CD4-positive, alpha-beta T cell (primary cell): ENCODE results near the gene ZNF644. TPM values are rescaled to one million over a fixed set of nuclear protein-coding genes. Genes with fewer than 3 reads are reported as not detected.

Source experiments
- ATAC-seq: fragments of 200-7000 bp; cut with Tn5 transposase; one replicate; pipeline ENCODE4 v1.10.0; 2022; ENCODE audit warnings: mild to moderate bottlenecking; ENCODE audit not compliant: poor library complexity
- CTCF ChIA-PET: fragments of 350-600 bp; sonication (Branson Sonifier 250); formaldehyde crosslinking; loops from one replicate; lab custom pipeline; 2021; ENCODE audit warnings: antibody characterized with exemption, inconsistent platforms; lab: Charles Lee
- POLR2A ChIA-PET: fragments of 350-600 bp; sonication (Branson Sonifier 250); formaldehyde crosslinking; loops from one replicate; lab custom pipeline; 2021; ENCODE audit warnings: antibody characterized with exemption, inconsistent platforms; lab: Charles Lee
- DNase-seq, 14 experiments: peaks; one replicate each; pipeline ENCODE4 v3.0.0-alpha.2; 2013 to 2020; ENCODE audit warnings: mixed read lengths in 2 of 14
- H3K27ac ChIP-seq, 2 donors: one replicate each; pipeline versions ENCODE4 v1.5.1 to v1.7.0; 2013; ENCODE audit warnings: low read length in 2 of 2, low read depth in 1 of 2, mild to moderate bottlenecking in 1 of 2
- H3K27me3 ChIP-seq, 2 experiments: 1 replicate in 1 of 2; 2 replicates in 1 of 2; pipeline versions ENCODE4 v1.6.1 to v1.7.0; 2013; ENCODE audit warnings: low read length in 2 of 2, control low read depth in 1 of 2, mild to moderate bottlenecking in 1 of 2, moderate library complexity in 1 of 2; ENCODE audit not compliant: insufficient read depth in 2 of 2, control insufficient read depth in 1 of 2
- H3K36me3 ChIP-seq: one replicate; pipeline ENCODE4 v1.6.1; 2013; ENCODE audit warnings: low read length, control low read depth; ENCODE audit not compliant: insufficient read depth
- H3K4me1 ChIP-seq: one replicate; pipeline ENCODE4 v1.6.1; 2013; ENCODE audit warnings: low read length, control low read depth; ENCODE audit not compliant: insufficient read depth
- H3K4me3 ChIP-seq: one replicate; pipeline ENCODE4 v1.5.1; 2013; ENCODE audit warnings: mild to moderate bottlenecking, low read length, moderate library complexity
- H3K9me3 ChIP-seq, 2 experiments: 1 replicate in 1 of 2; 2 replicates in 1 of 2; pipeline versions ENCODE4 v1.6.1 to v1.7.0; 2013; ENCODE audit warnings: low read length in 2 of 2, mild to moderate bottlenecking in 2 of 2, control low read depth in 1 of 2, moderate library complexity in 1 of 2; ENCODE audit not compliant: control insufficient read depth in 1 of 2, insufficient read depth in 1 of 2
- H3K27ac Mint-ChIP-seq: one replicate; pipeline ENCODE4 v1.8.0; 2020; ENCODE audit warnings: mixed read lengths
- H3K27me3 Mint-ChIP-seq: one replicate; pipeline ENCODE4 v1.8.0; 2021; ENCODE audit warnings: mixed read lengths
- H3K36me3 Mint-ChIP-seq: one replicate; pipeline ENCODE4 v1.8.0; 2021; ENCODE audit warnings: low read depth, mixed read lengths
- H3K4me1 Mint-ChIP-seq: one replicate; pipeline ENCODE4 v1.8.0; 2021; ENCODE audit warnings: low read depth, mixed read lengths
- H3K4me3 Mint-ChIP-seq: one replicate; pipeline ENCODE4 v1.8.0; 2020; ENCODE audit warnings: mild to moderate bottlenecking, mixed read lengths
- H3K9me3 Mint-ChIP-seq: one replicate; pipeline ENCODE4 v1.8.0; 2020; ENCODE audit warnings: mixed read lengths
- CTCF ChIP-seq: fragments of 200-600 bp; IDR thresholded peaks from one replicate; pipeline ENCODE4 v1.8.0; 2022; ENCODE audit warnings: antibody characterized with exemption, mild to moderate bottlenecking
- intact Hi-C, 2 experiments: fragments of 100-400 bp; cut with DNase I in 1 of 2; cut with micrococcal nuclease in 1 of 2; formaldehyde crosslinking; loops; one replicate each; pipeline versions ENCODE4 v1.15.1 to v1.9.0; 2023 to 2025; cut with DNase I, micrococcal nuclease
- total RNA-seq, 174 experiments: library from RNA in 2 of 174; stranded (reverse) in 2 of 174; gene quantifications; one replicate each; pipeline ENCODE4 v1.2.3 and lab custom pipeline; 2021 to 2026

ZNF644 gene
- total RNA-seq, 2 experiments from 2014 or later = 93.3 to 101 TPM

- intact Hi-C loops = loop anchor here in 1 of 2 experiments (10.0 kb wide), 1 partner anchor 50 kb away; no protein-coding TSS in a partner anchor
- ChIA-PET POLR2A (no interaction called here), CTCF (interaction anchor here (1.2 kb wide), 1 partner anchor 38 kb away, joined by 3 read pairs; no protein-coding TSS in a partner anchor)
- Histone ChIP-seq H3K27me3 (no peaks in the 10 kb centered on the region), H3K9me3 (no peaks in the 10 kb centered on the region), H3K36me3 (peaks cover 8% of the 10 kb centered on the region), H3K27ac (no peak overlapping the region), H3K4me3 (no peak overlapping the region), H3K4me1 (peaks cover 31% of the 10 kb centered on the region)
- no peak overlapping the region for H3K4me3 Mint-ChIP-seq
- no peak for DNase-seq
- peaks cover 50% of the 10 kb centered on the region for H3K36me3 Mint-ChIP-seq
- no peak for ATAC-seq
- no peak overlapping the region for H3K27ac Mint-ChIP-seq
- no peaks in the 10 kb centered on the region for H3K9me3 Mint-ChIP-seq
- no peaks in the 10 kb centered on the region for H3K27me3 Mint-ChIP-seq
- no peak for TF ChIP-seq CTCF
- H3K4me1 Mint-ChIP-seq = peaks cover 89% of the 10 kb centered on the region
Measured at GRCh38 chr1:91014475-91014874, 7.4 kb downstream of the ZNF644 start.

GRCh38 chr1:91013302-91013701, 8.5 kb downstream of the ZNF644 start:
- ATAC-seq (no peak), DNase-seq (no peak)
- no peak overlapping the region for H3K4me3 ChIP-seq
- Mint-ChIP-seq H3K27me3 (no peaks in the 10 kb centered on the region), H3K9me3 (no peaks in the 10 kb centered on the region), H3K4me3 (no peak overlapping the region), H3K27ac (no peak overlapping the region), H3K36me3 (peaks cover 40% of the 10 kb centered on the region), H3K4me1 (peaks cover 86% of the 10 kb centered on the region)
- no peaks in the 10 kb centered on the region for H3K27me3 ChIP-seq
- no peak for TF ChIP-seq CTCF
- H3K4me1 ChIP-seq = peaks cover 29% of the 10 kb centered on the region
- H3K27ac ChIP-seq = no peak overlapping the region
- H3K36me3 ChIP-seq = peaks cover 8% of the 10 kb centered on the region
- POLR2A ChIA-PET = interaction anchor here (1.0 kb wide), 1 partner anchor 9 kb away, joined by 3 read pairs; the partner anchor contains the start of gene ZNF644
- no peaks in the 10 kb centered on the region for H3K9me3 ChIP-seq
- CTCF ChIA-PET = no interaction called here
- intact Hi-C loops = loop anchor here in 1 of 2 experiments (10.0 kb wide), 1 partner anchor 49 kb away; no protein-coding TSS in a partner anchor

- Histone ChIP-seq H3K4me1 (peaks cover 23% of the 10 kb centered on the region), H3K36me3 (peaks cover 8% of the 10 kb centered on the region), H3K27me3 (no peaks in the 10 kb centered on the region), H3K27ac (no peak overlapping the region), H3K4me3 (no peak overlapping the region), H3K9me3 (no peaks in the 10 kb centered on the region)
- intact Hi-C loops = loop anchor here in 1 of 2 experiments (10.0 kb wide), 1 partner anchor 47 kb away; no protein-coding TSS in a partner anchor
- DNase-seq (no peak), ATAC-seq (no peak)
- Mint-ChIP-seq H3K36me3 (peaks cover 41% of the 10 kb centered on the region), H3K27me3 (no peaks in the 10 kb centered on the region), H3K4me1 (peaks cover 86% of the 10 kb centered on the region), H3K4me3 (peak overlapping the region; percentile 31), H3K9me3 (peaks cover 3% of the 10 kb centered on the region), H3K27ac (no peak overlapping the region)
- ChIA-PET CTCF (no interaction called here), POLR2A (interaction anchor here (1.0 kb wide), 1 partner anchor 9 kb away, joined by 5 read pairs; the partner anchor contains the start of gene ZNF644)
- TF ChIP-seq CTCF = no peak
Measured at GRCh38 chr1:91012196-91012595, 9.6 kb downstream of the ZNF644 start.
